Activated CD8-positive, alpha-beta memory T cell treated with anti-CD3 and anti-CD28 coated beads for 4 hours (primary cell): Measurements from ENCODE around the gene TMEM185A.
"Not testable (repeated sequence)": the region's sequence is repeated elsewhere in the genome, so short reads cannot be mapped to it uniquely, and the experiment has no call there.

Experiments used
- DNase-seq, 2 donors: peaks; one replicate each; pipeline ENCODE4 v3.0.0-alpha.2; 2020; ENCODE audit warnings: low read depth in 2 of 2

The TMEM185A gene

GRCh38 chrX:149626829-149627228 is 4.8 kb downstream of the TMEM185A start:
- not testable (repeated sequence) for DNase-seq

DNA sequence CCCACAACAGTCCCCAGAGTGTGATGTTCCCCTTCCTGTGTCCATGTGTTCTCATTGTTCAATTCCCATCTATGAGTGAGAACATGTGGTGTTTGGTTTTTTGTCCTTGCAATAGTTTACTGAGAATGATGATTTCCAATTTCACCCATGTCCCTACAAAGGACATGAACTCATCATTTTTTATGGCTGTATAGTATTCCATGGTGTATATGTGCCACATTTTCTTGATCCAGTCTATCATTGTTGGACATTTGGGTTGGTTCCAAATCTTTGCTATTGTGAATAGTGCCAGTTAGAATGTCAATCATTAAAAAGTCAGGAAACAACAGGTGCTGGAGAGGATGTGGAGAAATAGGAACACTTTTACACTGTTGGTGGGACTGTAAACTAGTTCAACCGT is 11.9 kb downstream of the TMEM185A start:
- DNase-seq, result not testable (repeated sequence)

- no peak for DNase-seq
Observed at GRCh38 chrX:149618871-149619270, 12.7 kb downstream of the TMEM185A start.

GRCh38 chrX:149611623-149612175 is 19.9 kb downstream of the TMEM185A start:
- DNase-seq, result no peak

DNA sequence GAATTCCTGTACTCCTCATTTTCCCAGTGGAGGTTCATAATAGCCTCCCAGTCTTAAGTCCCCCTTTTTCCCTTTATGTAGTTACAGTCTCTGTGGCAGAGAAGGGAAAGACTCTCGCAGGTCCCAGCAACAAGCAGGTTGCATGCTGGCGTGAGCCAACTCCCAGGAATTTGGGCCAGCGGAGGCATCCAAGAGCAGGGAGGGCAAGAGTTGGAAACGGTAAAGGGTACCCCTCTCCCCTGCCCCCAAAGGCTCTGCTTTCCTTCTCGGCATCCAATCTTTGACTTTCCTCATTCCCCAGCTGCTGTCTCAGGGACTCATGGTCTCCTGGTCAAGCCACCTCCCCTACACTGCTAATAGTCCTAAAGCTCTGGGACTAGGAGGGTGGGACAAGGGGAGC is 21.1 kb downstream of the TMEM185A start:
- no peak for DNase-seq

DNA sequence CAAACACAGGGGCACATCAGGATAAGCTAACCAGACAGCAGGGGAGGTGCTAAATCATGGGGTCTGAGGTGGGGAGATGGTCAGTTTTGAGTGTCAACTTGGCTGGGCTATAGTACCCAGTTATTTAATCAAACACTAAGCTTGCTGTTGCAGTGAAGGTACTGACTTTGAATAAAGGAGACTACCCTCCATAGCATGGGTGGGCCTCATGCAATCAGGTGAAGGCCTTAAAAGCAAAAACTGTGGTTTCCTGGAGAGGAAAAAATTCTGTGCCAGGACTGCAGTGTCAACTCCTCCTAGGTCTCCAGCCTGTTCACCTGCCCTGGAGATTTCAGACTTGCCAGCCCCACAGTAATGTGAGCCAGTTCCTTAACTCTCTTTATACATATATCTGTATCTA is 23.9 kb downstream of the TMEM185A start:
- DNase-seq, result no peak

DNA sequence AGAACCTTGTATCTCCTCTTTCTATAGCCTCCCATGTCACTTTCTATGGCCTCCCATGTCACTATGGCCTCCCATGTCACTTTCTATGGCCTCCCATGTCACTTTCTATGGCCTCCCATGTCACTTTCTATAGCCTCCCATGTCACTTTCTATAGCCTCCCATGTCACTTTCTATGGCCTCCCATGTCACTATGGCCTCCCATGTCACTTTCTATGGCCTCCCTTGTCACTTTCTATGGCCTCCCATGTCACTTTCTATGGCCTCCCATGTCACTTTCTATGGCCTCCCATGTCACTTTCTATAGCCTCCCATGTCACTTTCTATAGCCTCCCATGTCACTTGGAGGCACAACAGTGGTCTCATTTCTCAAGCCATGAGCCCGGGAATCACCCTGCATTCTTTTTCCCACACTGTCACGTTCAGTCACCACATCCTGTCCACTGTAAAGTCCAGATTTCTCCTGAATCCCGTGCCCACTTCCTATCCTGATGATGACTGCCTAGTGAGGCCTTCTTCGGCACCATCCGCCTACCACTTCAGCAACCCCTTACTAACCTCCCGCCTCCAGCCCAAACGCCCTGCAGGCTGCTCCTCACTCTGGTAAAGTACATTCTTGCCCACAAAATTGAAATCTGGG is 26.2 kb downstream of the TMEM185A start:
- DNase-seq, result not testable (repeated sequence)

DNA sequence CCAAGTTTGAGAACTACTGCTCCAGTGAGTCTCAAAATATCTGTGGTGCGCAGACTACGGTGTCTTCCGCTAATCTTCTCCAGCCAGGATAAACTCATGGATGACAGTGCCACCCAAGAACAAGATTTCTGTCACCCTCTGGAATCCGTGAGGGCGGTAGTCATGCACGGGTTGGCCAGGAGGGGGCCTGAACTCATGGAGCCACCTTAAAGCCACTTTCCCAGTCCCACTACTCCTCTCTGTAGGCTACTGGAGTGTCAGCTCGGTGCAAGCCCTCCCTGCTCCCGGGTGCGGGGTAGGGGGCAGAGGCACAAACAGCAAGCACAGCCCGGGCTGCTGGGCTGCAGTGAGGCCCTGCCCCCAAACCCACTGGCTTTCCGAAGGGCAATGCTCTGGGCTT is 33.0 kb downstream of the TMEM185A start:
- DNase-seq, result not testable (repeated sequence)

GRCh38 chrX:149595943-149596342 is 35.6 kb downstream of the TMEM185A start:
- DNase-seq, result not testable (repeated sequence)

- DNase-seq, result not testable (repeated sequence)
Observed at GRCh38 chrX:149595214-149595613, 36.4 kb downstream of the TMEM185A start, which contains the start of gene HSFX2. Gene HSFX2, minus strand, starts transcription at chrX:149595314. Its CDS starts 614 bp downstream, at chrX:149594700.

- DNase-seq, result not testable (repeated sequence)
Observed at GRCh38 chrX:149590993-149591392, 40.6 kb downstream of the TMEM185A start.

GRCh38 chrX:149587359-149587758 is 44.2 kb downstream of the TMEM185A start, which contains the start of gene MAGEA9B:
Gene MAGEA9B, minus strand, starts transcription at chrX:149587459. Its CDS starts 4,280 bp downstream, at chrX:149583179.
- not testable (repeated sequence) for DNase-seq

- not testable (repeated sequence) for DNase-seq
Observed at GRCh38 chrX:149585631-149586030, 46.0 kb downstream of the TMEM185A start.

DNA sequence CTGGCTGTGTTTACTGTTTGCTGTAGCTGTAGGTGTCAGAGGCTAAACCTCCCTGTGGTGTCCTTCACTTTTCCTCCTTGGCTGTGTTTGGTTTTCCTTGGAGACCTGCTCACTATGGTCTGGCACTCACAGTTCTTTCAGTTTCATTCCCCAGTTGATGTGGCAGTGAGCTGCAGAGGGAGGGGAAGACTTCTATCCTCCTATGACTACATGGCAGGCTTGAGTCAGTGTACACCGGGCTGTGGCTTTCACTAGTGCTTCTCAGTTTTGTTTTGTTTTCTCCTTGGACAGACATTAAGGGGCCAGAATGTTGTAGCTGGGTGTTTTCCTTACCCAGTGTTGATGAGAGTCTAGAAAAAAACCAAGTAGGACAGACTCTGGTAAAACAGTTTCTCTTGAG is 58.1 kb downstream of the TMEM185A start:
- DNase-seq, result not testable (repeated sequence)

DNA sequence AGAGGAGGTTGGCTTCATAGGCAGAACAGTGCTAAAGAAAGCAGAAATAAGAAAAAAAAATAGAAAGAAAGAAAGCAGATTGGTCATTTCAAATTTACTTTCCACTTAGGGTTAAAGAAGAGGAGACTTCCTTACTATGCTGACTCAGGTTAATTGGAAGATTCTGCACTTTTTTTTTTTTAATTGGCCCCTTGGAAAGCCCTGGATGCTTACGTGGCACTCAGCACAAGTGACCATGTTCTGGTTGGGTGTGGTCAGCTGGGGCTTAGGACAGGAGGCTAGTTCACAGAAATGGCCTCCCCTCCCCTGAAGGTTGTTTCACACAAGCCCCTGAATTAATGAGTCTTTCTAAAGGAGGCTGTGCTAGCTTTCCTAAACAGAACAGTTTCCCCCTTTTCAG is 58.8 kb downstream of the TMEM185A start:
- DNase-seq, result no peak

DNA sequence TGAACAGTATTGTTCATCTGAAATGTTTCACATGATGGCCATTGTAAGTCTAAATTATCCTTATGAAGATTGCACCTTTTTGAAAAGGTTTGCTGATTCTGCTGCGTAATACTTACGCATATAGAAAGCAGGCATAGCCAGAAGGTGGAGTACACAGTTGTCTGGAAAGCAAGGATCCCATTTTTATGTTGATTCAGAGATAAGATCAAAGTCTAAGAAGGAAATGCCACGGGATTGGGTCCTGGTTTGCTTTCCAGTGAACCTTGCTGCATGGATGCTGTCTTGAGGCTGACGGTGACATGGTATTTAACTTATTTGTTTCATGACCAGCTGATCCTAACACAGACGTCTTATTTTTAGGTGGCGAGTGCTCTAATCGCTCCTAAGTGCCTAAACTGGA is 59.8 kb downstream of the TMEM185A start:
- DNase-seq, result no peak

GRCh38 chrX:149570668-149571067 is 60.9 kb downstream of the TMEM185A start:
- DNase-seq, result no peak

DNA sequence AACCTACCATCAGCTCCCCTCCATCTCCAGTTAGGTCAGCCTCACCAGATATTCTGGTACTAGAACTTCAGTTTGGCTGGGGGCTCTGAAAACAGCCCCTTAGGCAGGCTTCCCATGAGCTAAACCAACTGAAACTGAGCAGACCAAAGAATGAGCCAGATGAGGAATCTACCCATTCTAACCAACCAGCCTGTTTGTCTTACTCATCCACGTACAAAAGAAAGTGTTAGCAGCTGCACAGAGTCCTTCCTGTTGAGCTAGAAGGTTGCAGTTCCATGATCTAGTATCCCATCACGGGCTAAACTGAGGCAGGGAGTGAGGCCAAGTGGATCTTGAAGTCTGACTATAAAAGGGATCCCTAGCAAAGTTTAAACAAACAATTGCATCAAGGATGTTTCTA is 61.8 kb downstream of the TMEM185A start:
- DNase-seq, result no peak

GRCh38 chrX:149568701-149569296 is 62.8 kb downstream of the TMEM185A start:
- DNase-seq, result no peak

DNA sequence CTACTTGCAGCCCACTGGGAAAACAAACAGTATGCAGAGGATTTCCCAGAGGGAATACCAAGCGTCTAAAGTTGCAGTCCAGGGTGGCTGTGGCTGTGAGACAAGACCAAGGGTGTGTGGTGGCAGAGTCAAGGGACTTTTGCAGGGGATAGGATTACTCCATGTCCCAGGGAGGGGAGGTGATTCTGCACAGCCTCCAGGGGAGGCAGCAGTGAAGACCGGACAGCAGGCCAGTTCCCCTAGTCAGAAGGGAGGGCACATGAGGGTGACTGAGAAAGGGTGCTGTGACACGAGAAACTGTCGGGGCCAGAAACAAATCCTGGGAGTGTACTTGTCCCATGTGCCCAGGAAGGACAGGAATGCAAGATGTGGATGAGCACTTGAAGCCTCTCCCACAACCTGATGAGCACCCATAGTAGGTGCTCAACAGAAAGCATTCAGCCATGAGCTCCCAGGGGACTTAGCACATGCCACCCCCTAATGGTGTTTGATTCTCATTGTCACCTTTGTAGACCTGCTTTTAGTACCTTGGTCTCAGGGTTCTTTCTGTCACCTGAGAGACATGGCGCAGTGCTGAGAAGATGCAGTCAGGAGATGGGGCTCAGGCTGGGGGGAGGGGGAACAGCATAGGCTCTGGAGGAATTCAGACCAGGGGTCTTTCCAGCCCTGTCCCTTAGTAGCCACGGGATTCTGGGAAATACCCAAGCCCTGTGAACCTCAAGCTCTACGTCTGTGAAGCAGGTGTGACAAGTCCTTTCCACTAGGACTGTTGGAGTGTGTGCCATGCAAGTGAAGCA is 63.8 kb downstream of the TMEM185A start:
- DNase-seq, result no peak

GRCh38 chrX:149563359-149563758 is 68.2 kb downstream of the TMEM185A start:
- no peak for DNase-seq

- DNase-seq, result not testable (repeated sequence)
Observed at GRCh38 chrX:149555251-149555650, 76.3 kb downstream of the TMEM185A start.
